H9 (cell line): Measurements from ENCODE around the gene ADARB2. TPM values are rescaled to one million over a fixed set of nuclear protein-coding genes. Genes with fewer than 3 reads are reported as not detected.
A peak's percentile ranks its signal among the peaks of the same experiment; 100 is the strongest.

Experiments used
- DNase-seq: peaks from one replicate; pipeline ENCODE4 v3.0.0-alpha.2; 2017
- H2AFZ ChIP-seq: one replicate; pipeline ENCODE4 v1.6.1; 2013; ENCODE audit warnings: mild to moderate bottlenecking, low read length, control low read depth, moderate library complexity
- H2AK5ac ChIP-seq: 2 replicates; pipeline ENCODE4 v1.6.1; 2013; ENCODE audit warnings: low read length, control low read depth, mixed read lengths; ENCODE audit not compliant: insufficient read length
- H2BK120ac ChIP-seq: one replicate; pipeline ENCODE4 v1.6.1; 2013; ENCODE audit warnings: low read depth, mild to moderate bottlenecking, low read length, control low read depth, inconsistent platforms; ENCODE audit not compliant: poor library complexity, severe bottlenecking
- H2BK12ac ChIP-seq: 2 replicates; pipeline ENCODE4 v1.6.1; 2013; ENCODE audit warnings: low read length, control low read depth, mixed read lengths, low read depth; ENCODE audit not compliant: insufficient read length
- H2BK15ac ChIP-seq: 2 replicates; pipeline ENCODE4 v1.6.1; 2013; ENCODE audit warnings: low read depth, low read length, control low read depth
- H2BK20ac ChIP-seq: one replicate; pipeline ENCODE4 v1.6.1; 2013; ENCODE audit warnings: low read depth, mild to moderate bottlenecking, low read length, control low read depth, inconsistent platforms; ENCODE audit not compliant: poor library complexity, severe bottlenecking
- H2BK5ac ChIP-seq: 2 replicates; pipeline ENCODE4 v1.6.1; 2013; ENCODE audit warnings: low read length, control low read depth, mixed read lengths; ENCODE audit not compliant: insufficient read length
- H3K14ac ChIP-seq: 2 replicates; pipeline ENCODE4 v1.6.1; 2013; ENCODE audit warnings: low read length, control low read depth; ENCODE audit not compliant: insufficient read depth
- H3K18ac ChIP-seq: 2 replicates; pipeline ENCODE4 v1.6.1; 2013; ENCODE audit warnings: low read depth, mild to moderate bottlenecking, mixed read lengths, low read length, control low read depth; ENCODE audit not compliant: insufficient read length
- H3K23ac ChIP-seq: 2 replicates; pipeline ENCODE4 v1.6.1; 2013; ENCODE audit warnings: low read length, control low read depth, mixed read lengths, low read depth; ENCODE audit not compliant: insufficient read length
- H3K23me2 ChIP-seq: 2 replicates; pipeline ENCODE4 v1.6.1; 2013; ENCODE audit warnings: low read depth, mild to moderate bottlenecking, mixed read lengths, low read length, control low read depth; ENCODE audit not compliant: insufficient read length, poor library complexity, severe bottlenecking
- H3K27ac ChIP-seq: 2 replicates; pipeline ENCODE4 v1.5.1; 2013; ENCODE audit warnings: low read length, control low read depth, mixed read lengths, low read depth; ENCODE audit not compliant: insufficient read length
- H3K27me3 ChIP-seq: 2 replicates; pipeline ENCODE4 v1.6.1; 2013; ENCODE audit warnings: low read length, control low read depth, inconsistent platforms; ENCODE audit not compliant: insufficient read depth
- H3K4ac ChIP-seq: 2 replicates; pipeline ENCODE4 v1.6.1; 2013; ENCODE audit warnings: low read depth, mild to moderate bottlenecking, control low read depth, inconsistent platforms, low read length, moderate library complexity
- H3K4me1 ChIP-seq: 2 replicates; pipeline ENCODE4 v1.6.1; 2013; ENCODE audit warnings: low read length, control low read depth, inconsistent platforms; ENCODE audit not compliant: insufficient read depth
- H3K4me2 ChIP-seq: 2 replicates; pipeline ENCODE4 v1.6.1; 2013; ENCODE audit warnings: low read length, control low read depth, mixed read lengths; ENCODE audit not compliant: insufficient read length, insufficient read depth
- H3K56ac ChIP-seq: 2 replicates; pipeline ENCODE4 v1.6.1; 2013; ENCODE audit warnings: low read depth, mild to moderate bottlenecking, mixed read lengths, low read length, control low read depth; ENCODE audit not compliant: insufficient read length
- H3K79me1 ChIP-seq: 2 replicates; pipeline ENCODE4 v1.6.1; 2013; ENCODE audit warnings: low read depth, mild to moderate bottlenecking, moderate library complexity, low read length, control low read depth, inconsistent platforms; ENCODE audit not compliant: insufficient read depth, poor library complexity, severe bottlenecking
- H3K79me2 ChIP-seq: 2 replicates; pipeline ENCODE4 v1.6.1; 2013; ENCODE audit warnings: low read length, control low read depth, inconsistent platforms; ENCODE audit not compliant: insufficient read depth
- H3K9ac ChIP-seq: 2 replicates; pipeline ENCODE4 v1.6.1; 2013; ENCODE audit warnings: low read length, control low read depth, mixed read lengths; ENCODE audit not compliant: insufficient read length; ENCODE audit errors: extremely low read depth
- H3K9me3 ChIP-seq: one replicate; pipeline ENCODE4 v1.6.1; 2013; ENCODE audit warnings: low read depth, low read length, inconsistent platforms; ENCODE audit not compliant: control insufficient read depth
- H3T11ph ChIP-seq: one replicate; pipeline ENCODE4 v1.6.1; 2013; ENCODE audit warnings: mild to moderate bottlenecking, low read length, control low read depth, inconsistent platforms
- H4K20me1 ChIP-seq: one replicate; pipeline ENCODE4 v1.6.1; 2013; ENCODE audit not compliant: control insufficient read depth, insufficient read length, insufficient read depth
- H4K5ac ChIP-seq: 2 replicates; pipeline ENCODE4 v1.6.1; 2013; ENCODE audit warnings: low read depth, mild to moderate bottlenecking, mixed read lengths, low read length, control low read depth; ENCODE audit not compliant: insufficient read length
- H4K8ac ChIP-seq: replicated peaks from 2 replicates; pipeline ENCODE4 v1.6.1; 2013; ENCODE audit warnings: low read length, control low read depth, mixed read lengths, low read depth; ENCODE audit not compliant: insufficient read length
- H4K91ac ChIP-seq: 2 replicates; pipeline ENCODE4 v1.6.1; 2013; ENCODE audit warnings: low read depth, mild to moderate bottlenecking, moderate library complexity, mixed read lengths, low read length, control low read depth; ENCODE audit not compliant: insufficient read length
- H3K27ac Mint-ChIP-seq, 3 experiments: 2 replicates in 2 of 3; 3 replicates in 1 of 3; pipeline ENCODE4 v1.8.0; 2020 to 2021; ENCODE audit warnings: mixed read lengths in 3 of 3, mild to moderate bottlenecking in 1 of 3, moderate library complexity in 1 of 3
- H3K27me3 Mint-ChIP-seq: 2 replicates; pipeline ENCODE4 v1.8.0; 2021; ENCODE audit warnings: low read depth, mild to moderate bottlenecking, moderate library complexity, mixed read lengths
- H3K36me3 Mint-ChIP-seq, 3 experiments: 2 replicates in 2 of 3; 3 replicates in 1 of 3; pipeline ENCODE4 v1.8.0; 2020 to 2021; ENCODE audit warnings: low read depth in 3 of 3, mixed read lengths in 3 of 3; ENCODE audit not compliant: insufficient read depth in 1 of 3
- H3K4me1 Mint-ChIP-seq, 2 experiments: 2 replicates each; pipeline ENCODE4 v1.8.0; 2020; ENCODE audit warnings: mixed read lengths in 2 of 2
- H3K4me3 Mint-ChIP-seq, 2 experiments: 2 replicates in 1 of 2; 3 replicates in 1 of 2; pipeline ENCODE4 v1.8.0; 2020 to 2021; ENCODE audit warnings: mild to moderate bottlenecking in 2 of 2, mixed read lengths in 2 of 2, moderate library complexity in 1 of 2
- H3K9me3 Mint-ChIP-seq, 2 experiments: 2 replicates in 1 of 2; 3 replicates in 1 of 2; pipeline ENCODE4 v1.8.0; 2020; ENCODE audit warnings: mild to moderate bottlenecking in 2 of 2, mixed read lengths in 2 of 2, moderate library complexity in 1 of 2
- WGBS: extraction: QIAGEN DNeasy Blood & Tissue Kit; methylation state at CpG from one replicate; pipeline ENCODE4 v1.1.7; 2013; ENCODE audit warnings: missing lambda C conversion rate, low lambda C conversion rate, mixed read lengths; ENCODE audit not compliant: insufficient read length; ENCODE audit errors: extremely low coverage; 5-methylcytosine and 5-hydroxymethylcytosine counted together
- total RNA-seq: library from RNA; stranded (reverse); gene quantifications from 2 replicates; pipeline ENCODE4 v1.2.1, GENCODE V29; 2021
- TF ChIP-seq, protein P1 (sequence below): fragments of 200-600 bp; sonication (generic); conservative IDR thresholded peaks from 3 replicates; pipeline ENCODE4 v1.8.0; 2021; ENCODE audit warnings: antibody characterized with exemption, mild to moderate bottlenecking

Gene ADARB2
- total RNA-seq, 1 experiment from 2014 or later: 0.87 TPM

DNA sequence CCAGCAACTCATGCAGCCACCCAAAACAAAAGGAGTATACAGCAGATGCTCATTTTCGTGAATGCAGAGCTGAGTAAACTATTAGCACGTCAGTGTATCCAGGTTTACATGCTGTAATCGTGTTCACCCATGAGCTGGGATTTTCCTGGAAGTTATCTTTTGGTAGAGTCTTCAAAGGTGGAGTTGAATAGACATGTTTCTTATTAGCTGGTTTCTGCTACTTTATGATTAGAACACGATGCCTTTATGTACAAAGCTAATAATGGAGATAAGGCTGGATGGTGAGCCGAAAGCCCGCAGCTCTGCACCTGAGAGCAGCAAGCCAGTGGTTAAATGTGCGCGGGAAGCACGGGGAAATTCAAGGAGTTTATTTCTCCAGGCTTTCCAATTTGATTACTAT, 123.8 kb downstream of the ADARB2 start:
- Histone ChIP-seq H3K9ac (no peak overlapping the region), H3K27ac (no peak overlapping the region), H4K20me1 (no peaks in the 10 kb centered on the region), H3K4me2 (no peak overlapping the region), H3K4ac (no peak overlapping the region), H2AFZ (no peak overlapping the region), H3K27me3 (no peaks in the 10 kb centered on the region), H3K4me1 (no peaks in the 10 kb centered on the region; the same call in 1 of the 2 replicates), H3K79me2 (no peaks in the 10 kb centered on the region), H3K18ac (no peak overlapping the region), H2BK5ac (no peak overlapping the region), H4K8ac (no peak overlapping the region), H3K14ac (no peak overlapping the region), H3K56ac (no peak overlapping the region), H4K5ac (no peak overlapping the region), H4K91ac (no peak overlapping the region), H2BK15ac (no peak overlapping the region), H2BK12ac (no peak overlapping the region), H2AK5ac (no peak overlapping the region), H2BK20ac (no peak overlapping the region), H3K79me1 (no peaks in the 10 kb centered on the region), H3K23me2 (peaks cover 4% of the 10 kb centered on the region), H3T11ph (no peak overlapping the region), H3K9me3 (no peaks in the 10 kb centered on the region), H3K23ac (no peak overlapping the region), H2BK120ac (no peak overlapping the region)
- H3K27ac Mint-ChIP-seq: peak overlapping the region in 1 of 3 experiments; percentile 62; a peak in 1 of 7 replicates
- no CpG with 5 or more reads among the region's 9 CpGs for WGBS
- TF ChIP-seq, protein P1, sequence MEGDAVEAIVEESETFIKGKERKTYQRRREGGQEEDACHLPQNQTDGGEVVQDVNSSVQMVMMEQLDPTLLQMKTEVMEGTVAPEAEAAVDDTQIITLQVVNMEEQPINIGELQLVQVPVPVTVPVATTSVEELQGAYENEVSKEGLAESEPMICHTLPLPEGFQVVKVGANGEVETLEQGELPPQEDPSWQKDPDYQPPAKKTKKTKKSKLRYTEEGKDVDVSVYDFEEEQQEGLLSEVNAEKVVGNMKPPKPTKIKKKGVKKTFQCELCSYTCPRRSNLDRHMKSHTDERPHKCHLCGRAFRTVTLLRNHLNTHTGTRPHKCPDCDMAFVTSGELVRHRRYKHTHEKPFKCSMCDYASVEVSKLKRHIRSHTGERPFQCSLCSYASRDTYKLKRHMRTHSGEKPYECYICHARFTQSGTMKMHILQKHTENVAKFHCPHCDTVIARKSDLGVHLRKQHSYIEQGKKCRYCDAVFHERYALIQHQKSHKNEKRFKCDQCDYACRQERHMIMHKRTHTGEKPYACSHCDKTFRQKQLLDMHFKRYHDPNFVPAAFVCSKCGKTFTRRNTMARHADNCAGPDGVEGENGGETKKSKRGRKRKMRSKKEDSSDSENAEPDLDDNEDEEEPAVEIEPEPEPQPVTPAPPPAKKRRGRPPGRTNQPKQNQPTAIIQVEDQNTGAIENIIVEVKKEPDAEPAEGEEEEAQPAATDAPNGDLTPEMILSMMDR: no peak
- peaks cover 30 to 32% of the 10 kb centered on the region in 2 experiments for H3K4me1 Mint-ChIP-seq
- peaks cover 12% of the 10 kb centered on the region for H3K27me3 Mint-ChIP-seq
- H3K9me3 Mint-ChIP-seq: peaks cover under 1 to 2% of the 10 kb centered on the region in 2 experiments; a peak in 2 of 5 replicates
- DNase-seq: no peak
- H3K36me3 Mint-ChIP-seq: peaks cover 0 to 1% (median 0%) of the 10 kb centered on the region in 3 experiments; a peak in 2 of 7 replicates
- no peak overlapping the region for H3K4me3 Mint-ChIP-seq
